Endothelial cell of umbilical vein (primary cell): ENCODE measurements around the gene NOP10. TPM values are rescaled to one million over a fixed set of nuclear protein-coding genes. Genes with fewer than 3 reads are reported as not detected.
A peak's percentile ranks its signal among the peaks of the same experiment; 100 is the strongest.
"Not testable (repeated sequence)": the region's sequence is repeated elsewhere in the genome, so short reads cannot be mapped to it uniquely, and the experiment has no call there.

Experiments
- BruUV-seq: library from RNA; stranded (reverse); fragments of 400-500 nt; replicated peaks from 2 replicates; lab custom pipeline; 2021; lab: Mats Ljungman, UMichigan
- CTCF ChIA-PET: fragments of 300-600, 350-600 bp; sonication (Branson Sonifier 250); formaldehyde crosslinking; loops from one replicate; lab custom pipeline; 2021; ENCODE audit warnings: antibody characterized with exemption, inconsistent platforms; lab: Charles Lee
- POLR2A ChIA-PET: fragments of 300-600, 350-600 bp; sonication (Branson Sonifier 250); formaldehyde crosslinking; loops from one replicate; lab custom pipeline; 2021; ENCODE audit warnings: antibody characterized with exemption, inconsistent platforms; lab: Charles Lee
- DNase-seq: peaks from one replicate; pipeline ENCODE4 v3.0.0-alpha.2; 2011; ENCODE audit warnings: low read depth, low spot score
- FAIRE-seq: peaks from 2 replicates; lab custom pipeline; 2011; peaks lifted over from hg19 to GRCh38; lab: Jason Lieb, UNC
- H2AFZ ChIP-seq: 2 replicates; pipeline ENCODE4 v1.6.0; 2012; ENCODE audit warnings: low read depth, low read length, control low read depth, inconsistent platforms
- H3K27ac ChIP-seq: 2 replicates; pipeline ENCODE4 v1.5.1; 2011; ENCODE audit warnings: low read depth, mild to moderate bottlenecking, control low read depth, low read length, moderate library complexity; ENCODE audit not compliant: insufficient read depth
- H3K27me3 ChIP-seq, 2 experiments: 2 replicates each; pipeline versions ENCODE4 v1.6.0 to v1.6.1; 2011; ENCODE audit warnings: low read length in 2 of 2, mixed read lengths in 1 of 2; ENCODE audit not compliant: control insufficient read depth in 2 of 2, insufficient read depth in 2 of 2
- H3K36me3 ChIP-seq, 2 experiments: 2 replicates in 1 of 2; 3 replicates in 1 of 2; pipeline ENCODE4 v1.5.1; 2011; ENCODE audit warnings: low read length in 2 of 2, mild to moderate bottlenecking in 1 of 2, moderate library complexity in 1 of 2; ENCODE audit not compliant: control insufficient read depth in 2 of 2, insufficient read depth in 2 of 2; ENCODE audit errors: extremely low read depth in 1 of 2
- H3K4me1 ChIP-seq: 3 replicates; pipeline ENCODE4 v1.5.1; 2011; ENCODE audit warnings: mild to moderate bottlenecking, low read length; ENCODE audit not compliant: control insufficient read depth, insufficient read depth; ENCODE audit errors: extremely low read depth
- H3K4me2 ChIP-seq: 2 replicates; pipeline ENCODE4 v1.6.1; 2011; ENCODE audit warnings: low read length, control low read depth, mixed read lengths; ENCODE audit not compliant: insufficient read depth
- H3K4me3 ChIP-seq, 3 experiments: fragments of 200-600 bp in 1 of 3; sonication (generic), shearing (Covaris generic) in 1 of 3; replicated peaks in 1 of 3; 2 replicates each; pipeline ENCODE4 v1.5.1; 2011 to 2016; ENCODE audit warnings: control low read depth in 3 of 3, low read length in 3 of 3, mild to moderate bottlenecking in 2 of 3, inconsistent platforms in 1 of 3, low read depth in 1 of 3, moderate library complexity in 1 of 3; ENCODE audit not compliant: insufficient read depth in 1 of 3
- H3K79me2 ChIP-seq: 2 replicates; pipeline ENCODE4 v1.6.0; 2012; ENCODE audit warnings: low read length, inconsistent platforms; ENCODE audit not compliant: control insufficient read depth, insufficient read depth
- H3K9ac ChIP-seq: replicated peaks from 2 replicates; pipeline ENCODE3; 2011; ENCODE audit warnings: low read length, control low read depth; ENCODE audit not compliant: insufficient read depth; ENCODE audit errors: extremely low read depth
- H3K9me1 ChIP-seq: replicated peaks from 3 replicates; pipeline ENCODE4 v1.6.0; 2011; ENCODE audit warnings: mild to moderate bottlenecking, low read length; ENCODE audit not compliant: control insufficient read depth, insufficient read depth; ENCODE audit errors: extremely low read depth
- H3K9me3 ChIP-seq: replicated peaks from 2 replicates; pipeline ENCODE4 v1.5.1; 2012; ENCODE audit warnings: low read length, inconsistent platforms; ENCODE audit not compliant: control insufficient read depth, insufficient read depth
- H4K20me1 ChIP-seq: replicated peaks from 2 replicates; pipeline ENCODE3; 2011; ENCODE audit warnings: mild to moderate bottlenecking, low read length; ENCODE audit not compliant: control insufficient read depth, insufficient read depth; ENCODE audit errors: extremely low read depth
- CTCF ChIP-seq, 2 donors: IDR thresholded peaks; 1 replicate in 1 of 2; 2 replicates in 1 of 2; pipeline ENCODE4 v1.5.1; 2011; ENCODE audit warnings: low read length in 2 of 2, mild to moderate bottlenecking in 2 of 2, moderate library complexity in 2 of 2, control low read depth in 1 of 2, inconsistent platforms in 1 of 2, low read depth in 1 of 2; ENCODE audit not compliant: insufficient read depth in 1 of 2; ENCODE audit errors: extremely low read depth in 1 of 2
- EZH2 ChIP-seq: IDR thresholded peaks from 2 replicates; pipeline ENCODE4 v1.6.1; 2012; ENCODE audit warnings: borderline replicate concordance, low read depth, mild to moderate bottlenecking, moderate library complexity, low read length, inconsistent platforms; ENCODE audit not compliant: severe bottlenecking
- GATA2 ChIP-seq: IDR thresholded peaks from 2 replicates; pipeline ENCODE4 v1.7.0; 2011; ENCODE audit warnings: low read depth, mild to moderate bottlenecking, moderate library complexity, mixed read lengths, low read length; ENCODE audit not compliant: insufficient read length, insufficient read depth
- JUN ChIP-seq: IDR thresholded peaks from 2 replicates; pipeline ENCODE4 v1.6.1; 2011; ENCODE audit warnings: borderline replicate concordance, low read depth; ENCODE audit not compliant: insufficient read length, insufficient read depth
- MAX ChIP-seq: IDR thresholded peaks from 2 replicates; pipeline ENCODE4 v1.6.1; 2011; ENCODE audit not compliant: insufficient read depth, insufficient read length
- MYC ChIP-seq: IDR thresholded peaks from one replicate; pipeline ENCODE4 v1.6.1; 2011; ENCODE audit warnings: mild to moderate bottlenecking, low read depth, low read length
- POLR2A ChIP-seq: IDR thresholded peaks from 2 replicates; pipeline ENCODE4 v1.6.1; 2012; ENCODE audit warnings: low read depth, mild to moderate bottlenecking, control low read depth, low read length
- POLR2AphosphoS5 ChIP-seq: IDR thresholded peaks from 2 replicates; pipeline ENCODE4 v1.6.1; 2012; ENCODE audit warnings: low read depth, mild to moderate bottlenecking, control low read depth, low read length, moderate library complexity; ENCODE audit not compliant: insufficient read depth
- dilution Hi-C: fragments of 300-500 bp; cut with MboI; formaldehyde crosslinking; loops from one replicate; pipeline ENCODE4 v1.15.0; 2019; ENCODE audit warnings: low sequenced_read_pairs; ENCODE audit not compliant: extremely low pct_ligation_motif_present
- intact Hi-C: fragments of 100-400 bp; cut with micrococcal nuclease; formaldehyde crosslinking; loops from one replicate; pipeline ENCODE4 v1.10.0; 2022
- polyA plus RNA-seq, 4 experiments: library from polyadenylated mRNA; depleted of rRNA in 3 of 4; stranded (reverse) in 3 of 4; unstranded in 1 of 4; fragments of >200 nt; gene quantifications; 2 replicates each; pipeline versions ENCODE4 v1.2.1 to v1.2.3, GENCODE V29; 2011 to 2012; ENCODE audit warnings: missing spikeins in 1 of 4
- total RNA-seq: library from RNA; stranded (reverse); gene quantifications from 2 replicates; pipeline ENCODE4 v1.2.3, GENCODE V29; 2021

The NOP10 gene
- total and polyA plus RNA-seq, 2 donors (not counting 3 experiments of a cell fraction or from before 2014, with no cell fraction given), result 225 to 710 TPM

GRCh38 chr15:34342213-34342736 is 661 bp downstream of the NOP10 start:
- dilution Hi-C loops, BruUV-seq, H3K36me3 ChIP-seq, FAIRE-seq, H2AFZ ChIP-seq, H3K9me3 ChIP-seq, H4K20me1 ChIP-seq, POLR2A ChIA-PET, H3K27me3 ChIP-seq, H3K9me1 ChIP-seq, DNase-seq: not testable (repeated sequence)
- CTCF ChIA-PET, result interaction anchor here (1.0 to 2.3 kb wide), 12 partner anchors 11 to 246 kb away, joined by 3 to 39 read pairs (median 6); partner anchors contain the start of genes KATNBL1 and LPCAT4
- Histone ChIP-seq H3K4me3 (peak overlapping the region; percentile 26 to 89 (median 66)), H3K4me1 (peaks cover 11% of the 10 kb centered on the region), H3K4me2 (peak overlapping the region; percentile 83), H3K27ac (peak overlapping the region; percentile 76), H3K79me2 (peaks cover 19% of the 10 kb centered on the region), H3K9ac (peak overlapping the region; percentile 82)
- intact Hi-C loops, result loop anchor here (2.0 to 10.0 kb wide), 3 partner anchors 93 to 279 kb away; partner anchors contain the start of genes EMC7 and GOLGA8A

- TF ChIP-seq EZH2 (no peak), POLR2A (no peak), CTCF (IDR thresholded peaks at IDR 0.05; ENCODE audit: extremely low read depth in 1 of 2, insufficient read depth in 1 of 2, low read depth in 1 of 2, low read length in 2 of 2) (no peak), POLR2AphosphoS5 (no peak), MAX (no peak), GATA2 (no peak), MYC (no peak), JUN (no peak)
- peak overlapping the region; percentile 83 for H3K4me2 ChIP-seq
- dilution Hi-C loops, result no loop called here
- H2AFZ ChIP-seq, result no peak overlapping the region
- peak overlapping the region; percentile 26 to 89 (median 66) for H3K4me3 ChIP-seq
- H3K27ac ChIP-seq, result peak overlapping the region; percentile 76
- no peaks in the 10 kb centered on the region for H3K27me3 ChIP-seq
- ChIA-PET CTCF (interaction anchor here (1.1 to 2.0 kb wide), 2 partner anchors 19 to 100 kb away, joined by 4 to 9 read pairs; no protein-coding TSS in a partner anchor), POLR2A (no interaction called here)
- intact Hi-C loops, result loop anchor here (2.0 to 10.0 kb wide), 3 partner anchors 93 to 279 kb away; partner anchors contain the start of genes EMC7 and GOLGA8A
- DNase-seq, result no peak
- no peaks in the 10 kb centered on the region for H3K9me1 ChIP-seq
- FAIRE-seq, result no peak
- no peaks in the 10 kb centered on the region for H3K9me3 ChIP-seq
- H3K79me2 ChIP-seq, result peaks cover 19% of the 10 kb centered on the region
- H3K36me3 ChIP-seq, result peaks cover 0 to 5% of the 10 kb centered on the region in 2 experiments
- H3K4me1 ChIP-seq, result peaks cover 17% of the 10 kb centered on the region
- BruUV-seq, result TSS peak; percentile 57
- no peaks in the 10 kb centered on the region for H4K20me1 ChIP-seq
- H3K9ac ChIP-seq, result peak overlapping the region; percentile 82
These were observed 1.3 kb downstream of the NOP10 start for GRCh38 chr15:34341381-34342212.
